Measurements from ENCODE around the gene GRIN2C.

The GRIN2C gene

GRCh38 chr17:74808714-74809430 lies 50.8 kb downstream of the GRIN2C start:
- TF ChIP-seq, protein P1, sequence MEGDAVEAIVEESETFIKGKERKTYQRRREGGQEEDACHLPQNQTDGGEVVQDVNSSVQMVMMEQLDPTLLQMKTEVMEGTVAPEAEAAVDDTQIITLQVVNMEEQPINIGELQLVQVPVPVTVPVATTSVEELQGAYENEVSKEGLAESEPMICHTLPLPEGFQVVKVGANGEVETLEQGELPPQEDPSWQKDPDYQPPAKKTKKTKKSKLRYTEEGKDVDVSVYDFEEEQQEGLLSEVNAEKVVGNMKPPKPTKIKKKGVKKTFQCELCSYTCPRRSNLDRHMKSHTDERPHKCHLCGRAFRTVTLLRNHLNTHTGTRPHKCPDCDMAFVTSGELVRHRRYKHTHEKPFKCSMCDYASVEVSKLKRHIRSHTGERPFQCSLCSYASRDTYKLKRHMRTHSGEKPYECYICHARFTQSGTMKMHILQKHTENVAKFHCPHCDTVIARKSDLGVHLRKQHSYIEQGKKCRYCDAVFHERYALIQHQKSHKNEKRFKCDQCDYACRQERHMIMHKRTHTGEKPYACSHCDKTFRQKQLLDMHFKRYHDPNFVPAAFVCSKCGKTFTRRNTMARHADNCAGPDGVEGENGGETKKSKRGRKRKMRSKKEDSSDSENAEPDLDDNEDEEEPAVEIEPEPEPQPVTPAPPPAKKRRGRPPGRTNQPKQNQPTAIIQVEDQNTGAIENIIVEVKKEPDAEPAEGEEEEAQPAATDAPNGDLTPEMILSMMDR (IDR thresholded peaks at IDR 0.05), result no peak
- H3K4me1 ChIP-seq (ENCODE audit: control insufficient read depth in 1 of 2, insufficient read depth in 1 of 2, low read depth in 1 of 2, low read length in 1 of 2), result peaks cover 23 to 33% of the 10 kb centered on the region in 2 experiments
- no peak overlapping the region for H3K4me3 ChIP-seq (ENCODE audit: low read depth in 1 of 2, low read length in 1 of 2)
- peak overlapping the region; percentile 20 for H3K27ac ChIP-seq
- H3K9me3 ChIP-seq, result no peaks in the 10 kb centered on the region
- peaks cover 31% of the 10 kb centered on the region for H3K36me3 ChIP-seq
- H3K27me3 ChIP-seq, result peaks cover 8% of the 10 kb centered on the region

GRCh38 chr17:74807925-74808324 lies 51.8 kb downstream of the GRIN2C start:
- Histone ChIP-seq H3K27ac (no peak overlapping the region), H3K4me3 (ENCODE audit: low read depth in 1 of 2, low read length in 1 of 2) (no peak overlapping the region), H3K27me3 (peaks cover 8% of the 10 kb centered on the region), H3K4me1 (ENCODE audit: control insufficient read depth in 1 of 2, insufficient read depth in 1 of 2, low read depth in 1 of 2, low read length in 1 of 2) (peaks cover 17 to 24% of the 10 kb centered on the region in 2 experiments), H3K36me3 (peaks cover 38% of the 10 kb centered on the region), H3K9me3 (no peaks in the 10 kb centered on the region)
- TF ChIP-seq, protein P1 (IDR thresholded peaks at IDR 0.05), result no peak

DNA sequence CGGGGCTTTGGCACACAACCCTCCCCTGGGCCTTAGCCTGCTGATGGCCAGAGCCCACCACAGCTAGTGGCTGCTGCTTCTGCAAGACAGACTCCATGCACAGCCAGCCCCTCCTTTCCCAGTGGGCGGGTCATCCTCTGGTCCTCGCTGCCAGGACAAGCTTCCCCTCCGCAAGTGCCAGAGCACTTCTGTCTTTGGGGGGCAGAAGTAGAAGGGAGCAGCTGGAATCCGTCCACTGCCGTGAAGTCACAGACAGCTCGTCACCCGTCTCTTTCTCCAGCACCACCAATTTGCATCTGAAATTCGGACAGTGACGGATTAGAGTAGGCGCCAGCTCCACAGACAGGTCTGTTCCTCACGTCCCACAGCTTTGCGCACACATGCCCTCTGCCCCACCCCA lies 52.2 kb downstream of the GRIN2C start:
- TF ChIP-seq, protein P1 (IDR thresholded peaks at IDR 0.05), result no peak
- Histone ChIP-seq H3K4me1 (ENCODE audit: control insufficient read depth in 1 of 2, insufficient read depth in 1 of 2, low read depth in 1 of 2, low read length in 1 of 2) (peaks cover 12 to 19% of the 10 kb centered on the region in 2 experiments), H3K4me3 (ENCODE audit: low read depth in 1 of 2, low read length in 1 of 2) (no peak overlapping the region), H3K27ac (no peak overlapping the region), H3K9me3 (no peaks in the 10 kb centered on the region), H3K27me3 (peaks cover 8% of the 10 kb centered on the region), H3K36me3 (peaks cover 42% of the 10 kb centered on the region)

- H3K4me3 ChIP-seq (ENCODE audit: low read depth in 1 of 2, low read length in 1 of 2), result no peak overlapping the region
- peaks cover 4 to 9% of the 10 kb centered on the region in 2 experiments for H3K4me1 ChIP-seq (ENCODE audit: control insufficient read depth in 1 of 2, insufficient read depth in 1 of 2, low read depth in 1 of 2, low read length in 1 of 2)
- peaks cover 8% of the 10 kb centered on the region for H3K27me3 ChIP-seq
- no peak overlapping the region for H3K27ac ChIP-seq
- H3K36me3 ChIP-seq, result peaks cover 53% of the 10 kb centered on the region
- H3K9me3 ChIP-seq, result no peaks in the 10 kb centered on the region
- TF ChIP-seq, protein P1 (IDR thresholded peaks at IDR 0.05), result no peak
These were observed 53.4 kb downstream of the GRIN2C start for GRCh38 chr17:74806334-74806733.

- peaks cover 4 to 9% of the 10 kb centered on the region in 2 experiments for H3K4me1 ChIP-seq (ENCODE audit: control insufficient read depth in 1 of 2, insufficient read depth in 1 of 2, low read depth in 1 of 2, low read length in 1 of 2)
- H3K9me3 ChIP-seq, result no peaks in the 10 kb centered on the region
- no peak overlapping the region for H3K4me3 ChIP-seq (ENCODE audit: low read depth in 1 of 2, low read length in 1 of 2)
- TF ChIP-seq, protein P1 (IDR thresholded peaks at IDR 0.05), result no peak
- H3K36me3 ChIP-seq, result peaks cover 59% of the 10 kb centered on the region
- no peak overlapping the region for H3K27ac ChIP-seq
- peaks cover 8% of the 10 kb centered on the region for H3K27me3 ChIP-seq
These were observed 54.1 kb downstream of the GRIN2C start for GRCh38 chr17:74805591-74805991.
